SK-N-SH (cell line): ENCODE measurements around the gene KCNK18. TPM values are rescaled to one million over a fixed set of nuclear protein-coding genes. Genes with fewer than 3 reads are reported as not detected.

ENCODE experiments used
- CTCF ChIA-PET: fragments of 300-600, 350-600 bp; formaldehyde crosslinking; extraction: SDS; loops from one replicate; lab custom pipeline; 2021; lab: Yijun Ruan, JAX
- POLR2A ChIA-PET: fragments of 350-600 bp; sonication (Branson Sonifier 250); formaldehyde crosslinking; extraction: SDS; loops from one replicate; lab custom pipeline; 2020; ENCODE audit warnings: antibody characterized with exemption, inconsistent platforms; lab: Yijun Ruan, JAX
- DNase-seq: peaks from one replicate; pipeline ENCODE4 v3.0.0; 2012
- H2AFZ ChIP-seq: fragments of 200-600 bp; sonication (generic); 2 replicates; pipeline ENCODE4 v1.8.1; 2016; ENCODE audit warnings: antibody characterized with exemption, mild to moderate bottlenecking, low read depth
- H3F3A ChIP-seq: fragments of 200-600 bp; sonication (generic); replicated peaks from 2 replicates; pipeline ENCODE3; 2016; ENCODE audit warnings: antibody characterized with exemption, mild to moderate bottlenecking; ENCODE audit not compliant: insufficient read depth
- H3K27ac ChIP-seq, 2 experiments: fragments of 200-500 bp in 1 of 2; fragments of 200-600 bp in 1 of 2; sonication (Bioruptor generic) in 1 of 2; sonication (generic), shearing (Covaris generic) in 1 of 2; 2 replicates each; pipeline versions ENCODE4 v1.5.1 to v1.6.1; 2014 to 2016; ENCODE audit warnings: low read depth in 2 of 2, inconsistent platforms in 1 of 2, low read length in 1 of 2, mild to moderate bottlenecking in 1 of 2, mixed read lengths in 1 of 2
- H3K27me3 ChIP-seq: fragments of 200-600 bp; sonication (generic), shearing (Covaris generic); 2 replicates; pipeline ENCODE4 v1.6.1; 2016; ENCODE audit warnings: mixed run types; ENCODE audit not compliant: insufficient read depth
- H3K36me3 ChIP-seq, 2 experiments: fragments of 200-500 bp in 1 of 2; fragments of 200-600 bp in 1 of 2; sonication (Bioruptor generic) in 1 of 2; sonication (generic) in 1 of 2; replicated peaks in 1 of 2; 2 replicates each; pipeline versions ENCODE3 to v1.5.1; 2014 to 2016; ENCODE audit warnings: low read length in 1 of 2, mild to moderate bottlenecking in 1 of 2; ENCODE audit not compliant: insufficient read depth in 2 of 2, control insufficient read depth in 1 of 2
- H3K4me1 ChIP-seq, 2 experiments: fragments of 200-500 bp in 1 of 2; fragments of 200-600 bp in 1 of 2; sonication (Bioruptor generic) in 1 of 2; sonication (generic), shearing (Covaris generic) in 1 of 2; 2 replicates each; pipeline versions ENCODE4 v1.5.1 to v1.6.1; 2014 to 2016; ENCODE audit warnings: low read depth in 1 of 2, low read length in 1 of 2, mixed run types in 1 of 2; ENCODE audit not compliant: insufficient read depth in 2 of 2, control insufficient read depth in 1 of 2
- H3K4me2 ChIP-seq: fragments of 200-600 bp; sonication (generic), shearing (Covaris generic); 2 replicates; pipeline ENCODE4 v1.6.1; 2017; ENCODE audit warnings: mixed run types
- H3K4me3 ChIP-seq, 2 experiments: fragments of 200-500 bp in 1 of 2; fragments of 200-600 bp in 1 of 2; sonication (Bioruptor generic) in 1 of 2; sonication (generic), shearing (Covaris generic) in 1 of 2; 2 replicates each; pipeline versions ENCODE4 v1.5.1 to v1.8.1; 2014 to 2016; ENCODE audit warnings: low read depth in 2 of 2, inconsistent platforms in 1 of 2, low read length in 1 of 2, mild to moderate bottlenecking in 1 of 2, mixed read lengths in 1 of 2, moderate library complexity in 1 of 2
- H3K79me2 ChIP-seq: fragments of 200-600 bp; sonication (generic); 2 replicates; pipeline ENCODE4 v1.8.1; 2017; ENCODE audit warnings: mild to moderate bottlenecking; ENCODE audit not compliant: insufficient read depth
- H3K9ac ChIP-seq: fragments of 200-600 bp; sonication (generic); 2 replicates; pipeline ENCODE4 v1.6.1; 2017; ENCODE audit warnings: mixed run types
- H3K9me2 ChIP-seq: fragments of 200-600 bp; sonication (generic); 2 replicates; pipeline ENCODE4 v1.6.1; 2017; ENCODE audit warnings: mixed run types
- H3K9me3 ChIP-seq: fragments of 200-600 bp; sonication (generic); 2 replicates; pipeline ENCODE4 v1.6.1; 2017; ENCODE audit warnings: mixed run types, mild to moderate bottlenecking, moderate library complexity
- H4K20me1 ChIP-seq: fragments of 200-600 bp; sonication (generic); 2 replicates; pipeline ENCODE4 v1.6.1; 2017; ENCODE audit warnings: mild to moderate bottlenecking, mixed run types; ENCODE audit not compliant: insufficient read depth
- ELF1 ChIP-seq: IDR thresholded peaks from 2 replicates; pipeline ENCODE4 v1.4.0; 2012
- EZH2phosphoT487 ChIP-seq: fragments of 200-600 bp; sonication (generic); IDR thresholded peaks from 2 replicates; pipeline ENCODE4 v1.6.1; 2017; ENCODE audit warnings: low read depth, mixed run types, mild to moderate bottlenecking, antibody characterized with exemption, moderate library complexity, borderline replicate concordance
- FOXM1 ChIP-seq: IDR thresholded peaks from 2 replicates; pipeline ENCODE4 v1.4.0; 2012; ENCODE audit warnings: low read depth, mild to moderate bottlenecking
- GABPA ChIP-seq: IDR thresholded peaks from 2 replicates; pipeline ENCODE4 v1.4.0; 2012; ENCODE audit warnings: low read depth, mild to moderate bottlenecking
- GATA2 ChIP-seq: sonication (generic); formaldehyde crosslinking; IDR thresholded peaks from 2 replicates; pipeline ENCODE4 v1.5.0; 2020; ENCODE audit warnings: mild to moderate bottlenecking, missing genetic modification reagents
- IRF3 ChIP-seq: fragments of 150-350 bp; IDR thresholded peaks from 2 replicates; pipeline ENCODE4 v1.6.1; 2016; ENCODE audit warnings: mild to moderate bottlenecking, low read depth, low read length
- JUND ChIP-seq: IDR thresholded peaks from 2 replicates; pipeline ENCODE4 v1.4.0; 2012
- MEF2A ChIP-seq: IDR thresholded peaks from 2 replicates; pipeline ENCODE4 v1.4.0; 2012; ENCODE audit warnings: low read depth, borderline replicate concordance
- NFIC ChIP-seq: IDR thresholded peaks from 2 replicates; pipeline ENCODE4 v1.4.0; 2012; ENCODE audit warnings: borderline replicate concordance
- RCOR1 ChIP-seq: fragments of 150-350 bp; IDR thresholded peaks from 2 replicates; pipeline ENCODE4 v1.6.1; 2017; ENCODE audit warnings: antibody characterized with exemption, low read length
- RXRA ChIP-seq: IDR thresholded peaks from 2 replicates; pipeline ENCODE4 v1.4.0; 2012; ENCODE audit warnings: low read depth, mild to moderate bottlenecking, borderline replicate concordance
- TAF1 ChIP-seq: IDR thresholded peaks from 2 replicates; pipeline ENCODE4 v1.6.1; 2012; ENCODE audit warnings: low read depth, mild to moderate bottlenecking, low read length, moderate library complexity, borderline replicate concordance
- TEAD4 ChIP-seq: IDR thresholded peaks from 2 replicates; pipeline ENCODE4 v1.4.0; 2012; ENCODE audit warnings: mild to moderate bottlenecking, borderline replicate concordance; ENCODE audit not compliant: insufficient read depth
- YY1 ChIP-seq: IDR thresholded peaks from 2 replicates; pipeline ENCODE4 v1.4.0; 2012; ENCODE audit warnings: low read depth, mild to moderate bottlenecking
- whole genome bisulfite sequencing: methylation state at CpG from one replicate; pipeline ENCODE4 v1.1.6; 2017; ENCODE audit warnings: low lambda C conversion rate; 5-methylcytosine and 5-hydroxymethylcytosine counted together
- polyA plus RNA-seq, 3 experiments: library from polyadenylated mRNA; depleted of rRNA; stranded (reverse); fragments of >200 nt; gene quantifications; 2 replicates each; pipeline ENCODE4 v1.2.3, GENCODE V29; 2012
- TF ChIP-seq, protein P1 (sequence below): fragments of 150-350 bp; IDR thresholded peaks from 2 replicates; pipeline ENCODE4 v1.6.1; 2017; ENCODE audit warnings: antibody characterized with exemption, low read length, low read depth, borderline replicate concordance
- TF ChIP-seq, protein P2 (sequence below): IDR thresholded peaks from 2 replicates; pipeline ENCODE4; 2012
- TF ChIP-seq, protein P3 (sequence below): fragments of 200-600 bp; sonication (generic); IDR thresholded peaks from 2 replicates; pipeline ENCODE4 v1.6.1; 2017; ENCODE audit warnings: antibody characterized with exemption, mild to moderate bottlenecking, moderate library complexity

Gene KCNK18
- polyA plus RNA-seq, 1 of the 3 experiments (the other 2 are of a cell fraction): not detected

DNA sequence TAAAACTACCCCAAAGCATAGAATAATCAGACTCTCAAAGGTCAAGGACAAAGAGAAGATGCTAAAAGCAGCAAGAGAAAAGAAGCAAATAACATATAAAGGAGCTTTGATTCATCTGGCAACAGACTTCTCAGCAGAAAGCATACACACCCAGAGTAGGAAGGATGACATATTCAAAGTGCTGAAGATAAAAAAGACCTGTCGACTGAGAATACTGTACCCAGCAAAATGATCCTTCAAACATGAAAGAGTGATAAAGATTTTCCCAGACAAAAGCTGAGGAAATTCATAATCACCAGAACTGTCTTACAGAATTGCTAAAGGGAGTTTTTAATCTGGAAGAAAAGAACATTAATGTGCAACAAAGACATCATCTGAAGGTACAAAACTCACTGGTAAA, 14.9 kb downstream of the KCNK18 start:
- Histone ChIP-seq H3K4me1 (peaks cover 0 to 8% of the 10 kb centered on the region in 2 experiments; a peak in 1 of 4 replicates), H3K9me2 (no peaks in the 10 kb centered on the region), H3K9ac (no peak overlapping the region), H2AFZ (no peak overlapping the region), H3F3A (no peaks in the 10 kb centered on the region), H3K27me3 (no peaks in the 10 kb centered on the region), H4K20me1 (no peaks in the 10 kb centered on the region), H3K79me2 (no peaks in the 10 kb centered on the region), H3K36me3 (no peaks in the 10 kb centered on the region), H3K4me2 (no peak overlapping the region), H3K9me3 (no peaks in the 10 kb centered on the region), H3K27ac (no peak overlapping the region), H3K4me3 (no peak overlapping the region)
- 14% methylated on average over 1 of the region's 1 CpG for WGBS
- ChIA-PET CTCF (interaction anchor here (1.4 to 5.4 kb wide), 2 partner anchors 107 to 254 kb away, joined by 4 to 37 read pairs; no protein-coding TSS in a partner anchor), POLR2A (no interaction called here)
- no peak for TF ChIP-seq IRF3
- TF ChIP-seq JUND: no peak
- no peak for TF ChIP-seq YY1
- no peak for TF ChIP-seq RCOR1
- TF ChIP-seq, protein P1, sequence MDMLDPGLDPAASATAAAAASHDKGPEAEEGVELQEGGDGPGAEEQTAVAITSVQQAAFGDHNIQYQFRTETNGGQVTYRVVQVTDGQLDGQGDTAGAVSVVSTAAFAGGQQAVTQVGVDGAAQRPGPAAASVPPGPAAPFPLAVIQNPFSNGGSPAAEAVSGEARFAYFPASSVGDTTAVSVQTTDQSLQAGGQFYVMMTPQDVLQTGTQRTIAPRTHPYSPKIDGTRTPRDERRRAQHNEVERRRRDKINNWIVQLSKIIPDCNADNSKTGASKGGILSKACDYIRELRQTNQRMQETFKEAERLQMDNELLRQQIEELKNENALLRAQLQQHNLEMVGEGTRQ: no peak
- TF ChIP-seq FOXM1: no peak
- TF ChIP-seq, protein P2, sequence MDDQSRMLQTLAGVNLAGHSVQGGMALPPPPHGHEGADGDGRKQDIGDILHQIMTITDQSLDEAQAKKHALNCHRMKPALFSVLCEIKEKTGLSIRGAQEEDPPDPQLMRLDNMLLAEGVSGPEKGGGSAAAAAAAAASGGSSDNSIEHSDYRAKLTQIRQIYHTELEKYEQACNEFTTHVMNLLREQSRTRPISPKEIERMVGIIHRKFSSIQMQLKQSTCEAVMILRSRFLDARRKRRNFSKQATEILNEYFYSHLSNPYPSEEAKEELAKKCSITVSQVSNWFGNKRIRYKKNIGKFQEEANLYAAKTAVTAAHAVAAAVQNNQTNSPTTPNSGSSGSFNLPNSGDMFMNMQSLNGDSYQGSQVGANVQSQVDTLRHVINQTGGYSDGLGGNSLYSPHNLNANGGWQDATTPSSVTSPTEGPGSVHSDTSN: no peak
- no peak for TF ChIP-seq EZH2phosphoT487
- no peak for TF ChIP-seq TEAD4
- TF ChIP-seq GATA2: no peak
- TF ChIP-seq MEF2A: no peak
- no peak for TF ChIP-seq RXRA
- TF ChIP-seq GABPA: no peak
- TF ChIP-seq TAF1: no peak
- no peak for TF ChIP-seq NFIC
- TF ChIP-seq ELF1: no peak
- TF ChIP-seq, protein P3, sequence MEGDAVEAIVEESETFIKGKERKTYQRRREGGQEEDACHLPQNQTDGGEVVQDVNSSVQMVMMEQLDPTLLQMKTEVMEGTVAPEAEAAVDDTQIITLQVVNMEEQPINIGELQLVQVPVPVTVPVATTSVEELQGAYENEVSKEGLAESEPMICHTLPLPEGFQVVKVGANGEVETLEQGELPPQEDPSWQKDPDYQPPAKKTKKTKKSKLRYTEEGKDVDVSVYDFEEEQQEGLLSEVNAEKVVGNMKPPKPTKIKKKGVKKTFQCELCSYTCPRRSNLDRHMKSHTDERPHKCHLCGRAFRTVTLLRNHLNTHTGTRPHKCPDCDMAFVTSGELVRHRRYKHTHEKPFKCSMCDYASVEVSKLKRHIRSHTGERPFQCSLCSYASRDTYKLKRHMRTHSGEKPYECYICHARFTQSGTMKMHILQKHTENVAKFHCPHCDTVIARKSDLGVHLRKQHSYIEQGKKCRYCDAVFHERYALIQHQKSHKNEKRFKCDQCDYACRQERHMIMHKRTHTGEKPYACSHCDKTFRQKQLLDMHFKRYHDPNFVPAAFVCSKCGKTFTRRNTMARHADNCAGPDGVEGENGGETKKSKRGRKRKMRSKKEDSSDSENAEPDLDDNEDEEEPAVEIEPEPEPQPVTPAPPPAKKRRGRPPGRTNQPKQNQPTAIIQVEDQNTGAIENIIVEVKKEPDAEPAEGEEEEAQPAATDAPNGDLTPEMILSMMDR: no peak
- no peak for DNase-seq
